Type B pancreatic cell (in vitro differentiated cells): ENCODE data around the gene SPPL2C. TPM values are rescaled to one million over a fixed set of nuclear protein-coding genes. Genes with fewer than 3 reads are reported as not detected.
"Not testable (repeated sequence)": the region's sequence is repeated elsewhere in the genome, so short reads cannot be mapped to it uniquely, and the experiment has no call there.

Source experiments
- DNase-seq: peaks from one replicate; pipeline ENCODE4 v3.0.0; 2021; ENCODE audit warnings: mixed read lengths; ENCODE audit not compliant: unreplicated experiment; ENCODE audit errors: extremely low spot score
- H3K27ac Mint-ChIP-seq: 2 replicates; pipeline ENCODE4 v1.8.0; 2021; ENCODE audit warnings: mild to moderate bottlenecking, mixed read lengths
- H3K27me3 Mint-ChIP-seq: 2 replicates; pipeline ENCODE4 v1.8.0; 2021; ENCODE audit warnings: mixed read lengths
- H3K36me3 Mint-ChIP-seq: 2 replicates; pipeline ENCODE4 v1.8.0; 2021; ENCODE audit warnings: mixed read lengths
- H3K4me1 Mint-ChIP-seq: one replicate; pipeline ENCODE4 v1.8.0; 2021; ENCODE audit warnings: mixed read lengths; ENCODE audit not compliant: unreplicated experiment
- H3K4me3 Mint-ChIP-seq: 2 replicates; pipeline ENCODE4 v1.8.0; 2021; ENCODE audit warnings: mild to moderate bottlenecking, mixed read lengths
- H3K9me3 Mint-ChIP-seq: 2 replicates; pipeline ENCODE4 v1.8.0; 2021; ENCODE audit warnings: mixed read lengths
- CTCF ChIP-seq: fragments of 200-600 bp; sonication (generic); conservative IDR thresholded peaks from 2 replicates; pipeline ENCODE4 v1.5.0; 2021; ENCODE audit warnings: antibody characterized with exemption, mild to moderate bottlenecking
- total RNA-seq: library from RNA; stranded (reverse); gene quantifications from 2 replicates; pipeline ENCODE4 v1.2.1, GENCODE V29; 2021; ENCODE audit warnings: low replicate concordance

Gene SPPL2C
- total RNA-seq, 1 donor from 2014 or later: not detected

DNA sequence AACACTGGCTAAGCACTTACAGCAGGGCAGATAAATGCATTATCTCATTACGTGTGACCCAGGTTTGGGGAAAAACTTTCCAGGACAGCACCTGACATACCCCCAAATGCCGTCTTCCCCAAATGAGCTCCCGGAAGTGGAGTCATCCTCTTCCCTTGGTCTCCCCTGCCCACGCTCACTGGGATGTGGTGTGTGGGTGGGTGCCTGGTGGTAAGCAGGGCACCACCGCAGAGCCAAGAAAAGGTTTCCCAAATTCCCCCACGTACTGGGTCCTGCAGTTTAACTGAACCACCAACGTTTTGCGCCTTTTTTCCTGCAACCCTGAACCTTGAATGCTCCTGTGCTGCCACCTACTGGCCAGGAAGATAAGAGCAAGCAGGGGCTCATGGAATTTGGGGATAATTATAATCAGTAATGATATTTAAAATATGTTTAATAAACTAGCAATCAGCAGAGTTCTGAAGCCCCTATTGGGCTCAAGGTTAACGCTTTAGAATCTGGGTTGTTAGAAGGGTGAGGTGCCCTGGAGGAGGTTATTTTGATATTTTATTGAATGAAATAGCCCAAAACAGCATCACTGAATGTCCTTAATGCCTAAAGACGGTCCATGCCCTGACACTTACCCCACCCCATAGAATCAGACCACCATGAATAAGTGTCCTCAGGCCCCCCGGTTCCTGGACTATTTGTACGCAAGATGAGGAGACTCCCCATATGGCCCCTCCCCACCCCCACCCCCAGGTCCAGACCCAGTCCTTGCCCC is 8.0 kb downstream of the SPPL2C start:
- peak; percentile 98 for TF ChIP-seq CTCF
- Mint-ChIP-seq H3K9me3 (peaks cover under 1% of the 10 kb centered on the region), H3K4me3 (no peak overlapping the region), H3K4me1 (no peaks in the 10 kb centered on the region), H3K27me3 (peaks cover 34% of the 10 kb centered on the region), H3K27ac (no peak overlapping the region), H3K36me3 (no peaks in the 10 kb centered on the region)
- DNase-seq: no peak

GRCh38 chr17:45854209-45854608 is 9.5 kb downstream of the SPPL2C start:
- no peak overlapping the region for H3K27ac Mint-ChIP-seq

DNA sequence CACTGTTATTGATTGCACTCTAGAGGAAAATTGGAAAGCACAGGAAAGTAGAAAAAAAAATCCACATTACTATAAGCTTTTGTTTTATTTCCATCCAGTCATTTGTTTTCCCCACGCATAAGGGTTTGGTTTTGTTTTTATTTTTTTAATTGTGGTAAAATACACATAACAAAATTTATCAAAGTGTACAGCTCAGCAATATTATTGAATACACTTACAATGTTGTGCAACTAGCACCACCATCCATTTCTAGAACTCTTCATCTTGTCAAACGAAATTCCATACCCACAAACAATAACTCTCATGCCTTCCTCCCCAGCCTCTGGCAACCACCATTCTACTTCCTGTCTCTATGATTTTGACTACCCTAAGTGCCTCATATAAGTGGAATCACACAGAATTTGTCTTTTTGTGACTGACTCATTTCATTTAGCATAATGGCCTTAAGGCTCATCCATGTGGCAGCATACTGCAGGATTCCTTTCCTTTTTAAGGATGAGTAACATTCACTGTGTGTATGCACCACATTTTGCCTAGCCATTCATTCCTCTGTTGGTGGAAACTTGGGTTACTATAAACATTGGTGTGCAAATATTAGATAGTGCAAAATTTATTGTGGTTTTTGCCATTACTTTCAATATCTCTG is 11.1 kb downstream of the SPPL2C start:
- Mint-ChIP-seq H3K4me3 (no peak overlapping the region), H3K4me1 (no peaks in the 10 kb centered on the region), H3K27me3 (peaks cover 38% of the 10 kb centered on the region), H3K27ac (no peak overlapping the region), H3K36me3 (no peaks in the 10 kb centered on the region), H3K9me3 (peaks cover 5% of the 10 kb centered on the region)
- no peak for DNase-seq
- no peak for TF ChIP-seq CTCF

More at GRCh38 chr17:45854209-45854608, 9.5 kb downstream of the SPPL2C start:
- DNase-seq: no peak
- peaks cover 5% of the 10 kb centered on the region for H3K9me3 Mint-ChIP-seq
- no peak for TF ChIP-seq CTCF
- H3K27me3 Mint-ChIP-seq: peaks cover 40% of the 10 kb centered on the region
- H3K4me1 Mint-ChIP-seq: no peaks in the 10 kb centered on the region
- no peaks in the 10 kb centered on the region for H3K36me3 Mint-ChIP-seq
- no peak overlapping the region for H3K4me3 Mint-ChIP-seq

DNA sequence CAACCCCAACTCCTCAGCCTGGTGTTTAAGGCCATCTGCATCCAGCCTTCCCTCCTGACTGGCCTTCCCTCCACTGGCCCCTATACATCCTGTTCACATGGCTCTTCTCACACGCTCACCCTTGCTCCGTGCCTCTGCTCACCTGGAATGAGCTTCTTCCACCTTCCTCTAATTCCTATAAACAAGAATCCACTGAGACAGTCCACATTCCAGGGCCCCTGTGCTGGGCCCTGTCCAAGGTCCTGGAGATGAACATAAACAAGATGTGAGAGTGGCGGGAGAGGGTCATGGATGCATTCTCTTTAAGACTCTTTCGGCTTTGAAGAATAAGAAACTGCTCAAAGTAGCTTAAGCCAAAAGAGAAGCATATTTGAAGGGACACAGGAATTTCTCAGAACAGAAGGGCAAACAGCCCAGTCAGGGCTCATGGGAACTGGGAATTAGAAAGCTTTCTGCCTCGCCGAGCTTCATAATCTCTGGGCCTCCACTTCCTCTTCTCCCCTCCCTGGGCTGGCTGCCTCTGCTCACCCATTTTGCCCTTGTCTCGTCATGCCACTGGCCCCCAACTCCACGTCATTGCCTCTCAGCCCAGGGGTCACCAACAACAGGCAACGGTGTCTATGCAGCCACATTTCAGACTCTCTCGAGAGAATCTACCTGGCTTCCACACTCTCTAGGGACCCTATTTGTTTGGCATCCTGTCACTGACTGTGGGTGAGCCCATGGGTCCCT is 13.5 kb downstream of the SPPL2C start:
- Mint-ChIP-seq H3K27ac (no peak overlapping the region), H3K27me3 (peaks cover 33% of the 10 kb centered on the region), H3K36me3 (no peaks in the 10 kb centered on the region), H3K4me3 (no peak overlapping the region), H3K9me3 (peaks cover 5% of the 10 kb centered on the region), H3K4me1 (no peaks in the 10 kb centered on the region)
- DNase-seq: no peak
- no peak for TF ChIP-seq CTCF

DNA sequence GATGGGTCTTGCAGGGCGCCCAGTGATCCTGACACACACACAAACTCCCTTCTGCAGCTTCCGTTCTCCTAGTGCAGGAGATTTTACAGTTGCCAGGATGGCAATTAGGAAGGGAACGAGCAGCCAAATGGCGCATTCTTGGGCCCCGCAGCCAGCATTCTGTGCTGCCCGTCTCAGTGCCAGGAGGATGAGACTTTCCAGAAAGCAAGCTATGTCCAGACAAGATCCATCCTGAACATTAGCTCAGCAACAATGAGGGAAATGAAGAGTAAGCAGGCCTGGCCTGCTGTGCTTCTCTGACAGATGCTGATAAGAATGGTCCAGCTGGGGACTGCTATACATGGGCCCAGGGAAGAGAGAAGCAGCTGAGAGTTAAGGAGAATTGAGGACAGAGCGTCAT is 16.5 kb downstream of the SPPL2C start:
- Mint-ChIP-seq H3K36me3 (no peaks in the 10 kb centered on the region), H3K27ac (no peak overlapping the region), H3K4me3 (no peak overlapping the region), H3K27me3 (peaks cover 49% of the 10 kb centered on the region), H3K9me3 (peaks cover 5% of the 10 kb centered on the region), H3K4me1 (no peaks in the 10 kb centered on the region)
- no peak for TF ChIP-seq CTCF
- DNase-seq: no peak

GRCh38 chr17:45862127-45862526 is 17.4 kb downstream of the SPPL2C start:
- not testable (repeated sequence) for H3K4me1 Mint-ChIP-seq, H3K27ac Mint-ChIP-seq
- peaks cover 54% of the 10 kb centered on the region for H3K27me3 Mint-ChIP-seq

More at GRCh38 chr17:45862127-45862526, 17.4 kb downstream of the SPPL2C start:
- H3K4me3 Mint-ChIP-seq, H3K9me3 Mint-ChIP-seq, DNase-seq, H3K36me3 Mint-ChIP-seq: not testable (repeated sequence)
